C4-2B (cell line): Measurements from ENCODE around the gene SPTSSB.

ENCODE experiments used
- CTCF ChIP-seq: fragments of 450-650 bp; conservative IDR thresholded peaks from 2 replicates; pipeline ENCODE4 v1.5.1; 2017; ENCODE audit warnings: mild to moderate bottlenecking
- ZFX ChIP-seq: fragments of 450-650 bp; IDR thresholded peaks from 2 replicates; pipeline ENCODE4 v1.6.1; 2017

- TF ChIP-seq CTCF, result no peak
- TF ChIP-seq ZFX, result no peak
Measured at GRCh38 chr3:161393310-161393709, 22.0 kb upstream of the SPTSSB start.
